IPS-18a (cell line): ENCODE data around the gene PZP.
"Not testable (repeated sequence)": the region's sequence is repeated elsewhere in the genome, so short reads cannot be mapped to it uniquely, and the experiment has no call there.

Source experiments
- H3K27ac ChIP-seq: one replicate; pipeline ENCODE4 v1.5.1; 2013; ENCODE audit warnings: low read length
- H3K27me3 ChIP-seq: one replicate; pipeline ENCODE4 v1.6.1; 2013; ENCODE audit warnings: mild to moderate bottlenecking, low read length; ENCODE audit not compliant: control insufficient read depth, insufficient read depth
- H3K36me3 ChIP-seq: one replicate; pipeline ENCODE4 v1.6.1; 2013; ENCODE audit warnings: low read depth, low read length; ENCODE audit not compliant: control insufficient read depth
- H3K4me1 ChIP-seq: one replicate; pipeline ENCODE4 v1.6.1; 2013; ENCODE audit warnings: low read depth, low read length; ENCODE audit not compliant: control insufficient read depth
- H3K4me3 ChIP-seq: one replicate; pipeline ENCODE4 v1.5.1; 2013; ENCODE audit warnings: low read length
- H3K9ac ChIP-seq: one replicate; pipeline ENCODE4 v1.6.1; 2013; ENCODE audit warnings: mild to moderate bottlenecking, low read length, moderate library complexity
- H3K9me3 ChIP-seq: one replicate; pipeline ENCODE4 v1.6.1; 2013; ENCODE audit warnings: low read depth, low read length; ENCODE audit not compliant: control insufficient read depth

Gene PZP

GRCh38 chr12:9240004-9240635 lies 31.9 kb upstream of the PZP start:
- not testable (repeated sequence) for H3K9ac ChIP-seq, H3K4me3 ChIP-seq, H3K27ac ChIP-seq, H3K27me3 ChIP-seq, H3K36me3 ChIP-seq, H3K9me3 ChIP-seq, H3K4me1 ChIP-seq

- Histone ChIP-seq H3K27me3 (no peaks in the 10 kb centered on the region), H3K27ac (no peak overlapping the region), H3K36me3 (no peaks in the 10 kb centered on the region), H3K4me3 (no peak overlapping the region), H3K9ac (no peak overlapping the region), H3K4me1 (no peaks in the 10 kb centered on the region), H3K9me3 (no peaks in the 10 kb centered on the region)
Measured at GRCh38 chr12:9237286-9237685, 29.1 kb upstream of the PZP start.

- Histone ChIP-seq H3K4me3 (no peak overlapping the region), H3K27me3 (no peaks in the 10 kb centered on the region), H3K9ac (no peak overlapping the region), H3K36me3 (no peaks in the 10 kb centered on the region), H3K9me3 (no peaks in the 10 kb centered on the region), H3K4me1 (no peaks in the 10 kb centered on the region), H3K27ac (no peak overlapping the region)
Measured at GRCh38 chr12:9235519-9235918, 27.3 kb upstream of the PZP start.

GRCh38 chr12:9227950-9228349 lies 19.8 kb upstream of the PZP start:
- Histone ChIP-seq H3K9ac (no peak overlapping the region), H3K9me3 (no peaks in the 10 kb centered on the region), H3K4me1 (no peaks in the 10 kb centered on the region), H3K27ac (no peak overlapping the region), H3K36me3 (no peaks in the 10 kb centered on the region), H3K27me3 (no peaks in the 10 kb centered on the region), H3K4me3 (no peak overlapping the region)

GRCh38 chr12:9223830-9224229 lies 15.6 kb upstream of the PZP start:
- no peaks in the 10 kb centered on the region for H3K4me1 ChIP-seq
- H3K4me3 ChIP-seq: no peak overlapping the region
- no peaks in the 10 kb centered on the region for H3K27me3 ChIP-seq
- H3K9me3 ChIP-seq: no peaks in the 10 kb centered on the region
- H3K9ac ChIP-seq: no peak overlapping the region
- H3K36me3 ChIP-seq: no peaks in the 10 kb centered on the region
- H3K27ac ChIP-seq: no peak overlapping the region

- Histone ChIP-seq H3K27ac (no peak overlapping the region), H3K4me3 (no peak overlapping the region)
Measured at GRCh38 chr12:9221483-9221882, 13.3 kb upstream of the PZP start.

GRCh38 chr12:9221011-9221410 lies 12.8 kb upstream of the PZP start:
- not testable (repeated sequence) for H3K27me3 ChIP-seq, H3K4me1 ChIP-seq, H3K9ac ChIP-seq, H3K9me3 ChIP-seq, H3K36me3 ChIP-seq, H3K4me3 ChIP-seq, H3K27ac ChIP-seq

More at GRCh38 chr12:9221483-9221882, 13.3 kb upstream of the PZP start:
- no peak overlapping the region for H3K9ac ChIP-seq
- H3K36me3 ChIP-seq: no peaks in the 10 kb centered on the region
- no peaks in the 10 kb centered on the region for H3K27me3 ChIP-seq
- no peaks in the 10 kb centered on the region for H3K4me1 ChIP-seq
- no peaks in the 10 kb centered on the region for H3K9me3 ChIP-seq

GRCh38 chr12:9214534-9214933 lies 6.3 kb upstream of the PZP start:
- H3K4me1 ChIP-seq: no peaks in the 10 kb centered on the region
- no peaks in the 10 kb centered on the region for H3K36me3 ChIP-seq
- H3K27me3 ChIP-seq: no peaks in the 10 kb centered on the region
- H3K4me3 ChIP-seq: no peak overlapping the region
- no peak overlapping the region for H3K9ac ChIP-seq
- no peak overlapping the region for H3K27ac ChIP-seq
- no peaks in the 10 kb centered on the region for H3K9me3 ChIP-seq

GRCh38 chr12:9211687-9212086 lies 3.5 kb upstream of the PZP start:
- Histone ChIP-seq H3K9me3 (no peaks in the 10 kb centered on the region), H3K4me1 (no peaks in the 10 kb centered on the region), H3K4me3 (no peak overlapping the region), H3K27me3 (no peaks in the 10 kb centered on the region), H3K36me3 (no peaks in the 10 kb centered on the region), H3K27ac (no peak overlapping the region), H3K9ac (no peak overlapping the region)

GRCh38 chr12:9204380-9204779 lies 3.8 kb downstream of the PZP start:
- Histone ChIP-seq H3K36me3 (no peaks in the 10 kb centered on the region), H3K4me3 (no peak overlapping the region), H3K27ac (no peak overlapping the region), H3K27me3 (no peaks in the 10 kb centered on the region), H3K4me1 (no peaks in the 10 kb centered on the region), H3K9me3 (no peaks in the 10 kb centered on the region), H3K9ac (no peak overlapping the region)

- H3K4me3 ChIP-seq: no peak overlapping the region
- no peaks in the 10 kb centered on the region for H3K9me3 ChIP-seq
- H3K27me3 ChIP-seq: no peaks in the 10 kb centered on the region
- no peaks in the 10 kb centered on the region for H3K36me3 ChIP-seq
- no peak overlapping the region for H3K9ac ChIP-seq
- no peak overlapping the region for H3K27ac ChIP-seq
- H3K4me1 ChIP-seq: no peaks in the 10 kb centered on the region
Measured at GRCh38 chr12:9198012-9198411, 10.2 kb downstream of the PZP start.

- Histone ChIP-seq H3K9me3 (no peaks in the 10 kb centered on the region), H3K36me3 (no peaks in the 10 kb centered on the region), H3K4me1 (no peaks in the 10 kb centered on the region), H3K27me3 (no peaks in the 10 kb centered on the region), H3K4me3 (no peak overlapping the region), H3K9ac (no peak overlapping the region), H3K27ac (no peak overlapping the region)
Measured at GRCh38 chr12:9184276-9184675, 23.9 kb downstream of the PZP start.
